ENCODE results near the gene RPS6KA2. TPM values are rescaled to one million over a fixed set of nuclear protein-coding genes. Genes with fewer than 3 reads are reported as not detected.

Gene RPS6KA2
- total RNA-seq, 2 donors from 2014 or later, result 78.6 to 131 TPM

DNA sequence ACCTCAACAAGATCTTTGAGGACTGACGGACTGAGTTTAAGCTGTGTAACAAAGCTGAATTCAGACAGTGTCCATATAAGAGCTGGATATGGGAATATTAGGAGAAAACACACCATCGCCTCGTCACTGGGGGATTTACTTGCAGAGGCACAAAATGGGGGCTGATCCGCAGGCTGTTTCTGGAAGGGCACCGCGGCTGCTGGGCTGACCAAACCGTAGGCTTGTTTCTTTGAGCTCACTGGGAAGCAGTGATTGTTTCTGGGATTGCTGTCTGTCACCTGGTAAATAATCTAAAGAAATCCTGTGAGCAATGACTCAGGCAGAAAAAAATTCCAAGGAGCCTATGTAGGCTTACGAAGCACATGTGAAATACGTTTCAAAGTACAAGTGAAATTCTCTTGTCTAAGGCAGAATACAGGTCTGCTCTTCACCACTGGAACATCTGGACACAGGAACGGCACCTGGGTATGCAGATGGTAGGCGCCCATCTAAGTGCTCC lies 180.4 kb downstream of the RPS6KA2 start:
- Histone ChIP-seq H3K27me3 (no peaks in the 10 kb centered on the region), H3K36me3 (peaks cover 22% of the 10 kb centered on the region), H3K4me3 (no peak overlapping the region), H3K9me3 (no peaks in the 10 kb centered on the region), H3K4me1 (no peaks in the 10 kb centered on the region), H3K27ac (no peak overlapping the region)
- TF ChIP-seq CTCF (IDR thresholded peaks at IDR 0.05), result no peak
- no peak for DNase-seq (ENCODE audit: low spot score)

DNA sequence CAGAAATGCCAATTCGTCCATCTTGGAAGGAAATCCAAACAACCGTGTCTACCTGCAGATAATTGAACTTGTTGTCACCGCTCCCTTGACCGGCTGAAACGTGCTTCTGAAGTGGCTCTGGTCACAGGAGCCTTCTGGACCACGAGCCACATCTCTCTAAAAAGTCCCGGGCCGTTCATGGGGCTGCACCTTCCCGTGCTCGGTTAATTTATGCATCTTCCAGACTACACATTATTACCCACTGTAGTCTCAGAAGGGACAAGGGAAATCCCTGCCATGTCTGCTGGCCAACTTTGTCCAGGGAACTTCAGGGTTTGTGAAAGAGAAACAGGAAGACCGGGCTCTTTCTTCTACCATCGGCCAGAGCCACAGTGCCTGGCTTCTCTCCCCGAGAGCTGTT lies 180.9 kb downstream of the RPS6KA2 start:
- Histone ChIP-seq H3K4me1 (no peaks in the 10 kb centered on the region), H3K4me3 (no peak overlapping the region), H3K27me3 (no peaks in the 10 kb centered on the region), H3K9me3 (no peaks in the 10 kb centered on the region), H3K36me3 (peaks cover 22% of the 10 kb centered on the region), H3K27ac (no peak overlapping the region)
- no peak for TF ChIP-seq CTCF (IDR thresholded peaks at IDR 0.05)
- DNase-seq (ENCODE audit: low spot score), result no peak

DNA sequence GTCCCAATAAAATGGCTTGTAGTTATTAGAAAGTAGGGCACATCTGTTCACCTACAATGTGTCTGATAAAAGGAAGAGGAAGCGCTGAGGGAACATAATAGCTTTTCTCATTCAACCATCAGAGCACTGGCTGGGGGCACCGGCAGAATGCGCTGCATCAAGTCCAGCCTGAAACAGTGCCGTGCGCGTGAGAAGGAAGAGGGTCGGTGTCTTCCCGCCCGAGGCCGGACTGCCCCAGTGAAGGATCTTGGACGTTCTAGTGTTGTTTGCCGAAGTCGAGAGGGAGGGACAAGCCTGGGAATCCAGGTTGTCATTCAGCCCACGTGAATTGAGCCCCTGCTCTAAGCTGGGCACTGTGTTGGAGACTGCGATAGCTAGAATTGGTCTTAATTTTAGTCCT lies 182.6 kb downstream of the RPS6KA2 start:
- Histone ChIP-seq H3K4me1 (no peaks in the 10 kb centered on the region), H3K4me3 (no peak overlapping the region), H3K36me3 (peaks cover 22% of the 10 kb centered on the region), H3K27ac (no peak overlapping the region), H3K9me3 (no peaks in the 10 kb centered on the region), H3K27me3 (no peaks in the 10 kb centered on the region)
- no peak for DNase-seq (ENCODE audit: low spot score)
- no peak for TF ChIP-seq CTCF (IDR thresholded peaks at IDR 0.05)

GRCh38 chr6:166443166-166443565 lies 183.9 kb downstream of the RPS6KA2 start:
- no peaks in the 10 kb centered on the region for H3K9me3 ChIP-seq
- DNase-seq (ENCODE audit: low spot score), result no peak
- no peak overlapping the region for H3K4me3 ChIP-seq
- H3K36me3 ChIP-seq, result peaks cover 14% of the 10 kb centered on the region
- H3K4me1 ChIP-seq, result no peaks in the 10 kb centered on the region
- TF ChIP-seq CTCF (IDR thresholded peaks at IDR 0.05), result no peak
- no peak overlapping the region for H3K27ac ChIP-seq
- no peaks in the 10 kb centered on the region for H3K27me3 ChIP-seq

GRCh38 chr6:166442131-166442685 lies 184.8 kb downstream of the RPS6KA2 start:
- Histone ChIP-seq H3K4me3 (no peak overlapping the region), H3K36me3 (peaks cover 5% of the 10 kb centered on the region), H3K9me3 (no peaks in the 10 kb centered on the region), H3K27ac (no peak overlapping the region), H3K27me3 (no peaks in the 10 kb centered on the region), H3K4me1 (no peaks in the 10 kb centered on the region)
- DNase-seq (ENCODE audit: low spot score), result no peak
- TF ChIP-seq CTCF (IDR thresholded peaks at IDR 0.05), result no peak

All from right atrium auricular region (tissue), 2 donors.